GM18511 (cell line): ENCODE measurements around the gene VPS39.

ENCODE experiments used
- ATAC-seq: cut with Tn5 transposase; IDR thresholded peaks from one replicate; pipeline ENCODE4 v1.9.1; 2021; ENCODE audit warnings: mild to moderate bottlenecking, moderate library complexity; ENCODE audit not compliant: unreplicated experiment

The VPS39 gene

DNA sequence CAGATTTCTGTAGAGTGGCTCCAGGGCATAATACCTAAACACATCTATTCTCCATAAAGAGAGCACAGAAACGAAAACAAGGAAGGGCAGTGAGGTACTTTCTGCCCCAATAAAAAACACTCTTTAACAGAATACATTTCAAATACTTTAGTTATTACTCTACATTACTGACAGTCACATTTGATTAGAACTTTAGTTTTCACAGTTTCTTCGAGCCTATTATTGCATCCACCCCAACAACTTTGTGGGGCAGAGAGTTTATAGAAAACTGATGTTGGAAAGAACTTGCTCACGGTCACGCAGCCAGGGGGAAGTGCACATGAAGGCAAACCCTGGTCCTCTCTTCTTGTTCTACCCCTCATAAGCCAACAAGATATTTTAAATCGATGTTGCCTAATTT lies 9.0 kb downstream of the VPS39 start:
- ATAC-seq = no peak

DNA sequence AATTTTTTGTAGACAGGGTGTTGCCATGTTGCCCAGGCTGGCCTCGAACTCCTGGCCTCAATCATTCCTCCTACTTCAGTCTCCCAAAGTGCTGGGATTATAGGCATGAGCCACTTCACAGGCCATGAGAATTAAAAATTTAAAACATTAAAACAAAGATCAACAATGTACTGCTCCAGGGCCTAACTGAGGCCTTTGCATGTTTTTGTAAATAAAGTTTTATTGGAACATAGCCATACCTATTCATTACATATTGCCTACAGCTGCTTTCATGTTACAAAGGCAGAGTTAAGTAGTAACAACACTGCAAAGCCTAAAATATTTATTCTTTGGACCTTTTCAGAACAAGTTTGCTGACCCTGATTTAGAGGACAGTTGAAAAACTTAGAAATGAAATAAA lies 9.6 kb downstream of the VPS39 start:
- ATAC-seq = no peak

GRCh38 chr15:42194513-42194912 lies 13.6 kb downstream of the VPS39 start:
- no peak for ATAC-seq

DNA sequence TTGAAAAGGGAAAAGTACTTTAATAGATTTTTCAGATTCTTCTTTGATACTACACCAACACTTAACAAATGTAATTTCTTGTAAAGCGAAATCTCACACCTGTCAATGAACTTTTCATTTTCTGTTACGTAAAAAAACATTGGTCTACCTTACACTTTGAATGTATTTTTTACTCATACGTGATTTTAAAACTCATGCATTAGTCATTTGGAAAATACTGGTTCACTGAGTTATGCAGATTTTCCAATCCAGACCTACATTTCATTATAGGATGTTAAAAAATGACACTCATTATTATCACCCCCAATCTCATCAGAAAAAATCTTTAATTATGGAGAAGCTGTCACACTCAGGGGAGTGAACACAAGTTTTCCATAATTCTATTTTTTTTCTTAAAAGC lies 14.7 kb downstream of the VPS39 start:
- ATAC-seq = no peak

DNA sequence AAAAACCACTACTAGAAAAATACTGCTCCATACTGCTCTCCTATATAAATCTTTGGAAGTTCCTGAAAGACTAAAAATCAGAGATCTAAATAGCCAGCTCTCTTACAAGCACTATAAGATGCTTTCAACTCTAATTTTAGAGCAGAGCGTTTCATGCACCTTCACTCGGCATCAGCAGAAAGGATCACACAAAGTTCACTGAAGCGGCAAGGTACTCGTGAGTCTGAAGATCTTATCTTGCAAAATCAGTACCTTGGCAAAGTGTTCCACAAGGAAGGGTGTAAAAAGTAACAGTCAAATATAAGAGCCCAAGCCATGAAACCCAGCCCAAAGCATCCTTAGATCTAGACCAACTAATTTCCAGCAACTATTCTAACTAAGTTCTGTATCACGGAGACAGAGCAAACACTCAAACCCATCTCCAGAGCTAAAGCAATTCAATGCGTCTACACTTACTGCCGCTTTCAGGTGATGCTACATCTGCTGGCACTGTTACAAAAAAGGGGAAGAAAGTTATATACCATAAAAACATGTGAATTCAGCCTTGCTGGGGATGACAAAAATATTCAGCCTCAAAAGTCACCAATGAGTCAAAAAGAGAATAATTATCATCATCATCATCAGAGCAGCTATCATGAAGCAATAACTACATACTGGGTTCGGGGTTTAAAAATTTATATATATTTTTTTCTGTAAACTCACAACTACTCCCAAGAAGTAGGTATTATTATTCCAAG lies 16.3 kb downstream of the VPS39 start:
- no peak for ATAC-seq

- no peak for ATAC-seq
Measured at GRCh38 chr15:42190370-42190769, 17.7 kb downstream of the VPS39 start.

- no peak for ATAC-seq
Measured at GRCh38 chr15:42185801-42186200, 22.3 kb downstream of the VPS39 start.

- no peak for ATAC-seq
Measured at GRCh38 chr15:42184736-42185135, 23.4 kb downstream of the VPS39 start.

DNA sequence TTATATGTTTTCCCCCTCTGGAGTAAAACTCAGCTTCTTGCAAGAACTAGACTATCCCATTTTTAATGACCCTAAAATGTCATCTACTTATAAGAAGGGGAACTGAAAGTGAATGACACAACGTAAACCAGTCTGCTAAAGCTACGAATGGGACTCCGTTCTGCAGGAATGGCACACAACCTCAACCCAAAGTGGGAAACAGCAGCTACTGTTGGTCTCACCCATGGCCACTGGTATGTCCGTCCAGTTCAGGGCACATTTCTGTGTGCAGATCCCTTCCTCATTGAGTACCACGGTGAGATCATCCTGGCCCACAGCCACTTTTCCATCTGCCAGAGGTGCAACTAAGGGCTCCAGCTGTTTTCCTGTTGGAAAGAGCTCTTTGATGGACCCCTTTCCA lies 23.8 kb downstream of the VPS39 start:
- ATAC-seq = no peak

GRCh38 chr15:42182961-42183360 lies 25.1 kb downstream of the VPS39 start:
- no peak for ATAC-seq

- no peak for ATAC-seq
Measured at GRCh38 chr15:42182328-42182886, 25.7 kb downstream of the VPS39 start.

DNA sequence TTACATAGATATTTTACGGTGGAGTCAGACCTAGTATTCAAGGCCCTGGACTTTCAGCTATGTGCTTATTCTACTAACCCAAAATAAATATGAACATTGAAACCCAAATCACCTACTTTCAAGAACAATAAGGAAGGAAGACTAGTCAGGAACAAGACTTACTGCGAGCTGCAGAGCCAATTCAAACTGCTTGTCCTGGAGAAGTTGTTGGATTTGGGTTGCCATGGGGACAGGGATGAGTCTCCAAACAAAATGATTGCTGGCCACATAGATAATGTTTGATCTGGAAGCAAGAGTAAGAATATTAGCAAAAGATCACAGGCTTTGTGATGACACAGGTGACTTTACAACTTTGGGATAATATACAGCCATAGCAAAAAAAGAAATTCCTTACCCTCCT lies 30.0 kb downstream of the VPS39 start:
- no peak for ATAC-seq

DNA sequence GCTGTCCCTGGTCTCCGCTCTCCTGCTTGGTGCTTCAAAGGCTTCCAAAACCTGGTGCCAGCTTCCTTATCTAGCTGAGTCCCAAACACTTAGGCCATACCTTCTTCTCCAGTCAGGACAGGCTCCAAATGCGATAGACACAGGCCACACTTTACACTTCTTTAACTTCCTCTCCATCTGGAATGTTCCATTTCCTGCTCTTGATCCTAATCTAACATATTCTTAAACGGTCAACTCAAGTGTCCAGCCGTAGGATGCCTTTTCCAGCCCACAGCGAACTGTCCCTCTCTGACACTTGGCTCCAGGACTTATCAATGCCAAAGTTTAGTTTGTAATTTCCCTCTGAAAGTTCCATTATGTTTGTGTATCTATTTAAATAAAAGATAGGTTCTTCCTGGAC lies 32.4 kb downstream of the VPS39 start:
- no peak for ATAC-seq

- ATAC-seq = no peak
Measured at GRCh38 chr15:42172475-42172874, 35.6 kb downstream of the VPS39 start.

GRCh38 chr15:42171795-42172194 lies 36.3 kb downstream of the VPS39 start:
- no peak for ATAC-seq

- ATAC-seq = no peak
Measured at GRCh38 chr15:42171122-42171521, 37.0 kb downstream of the VPS39 start.

DNA sequence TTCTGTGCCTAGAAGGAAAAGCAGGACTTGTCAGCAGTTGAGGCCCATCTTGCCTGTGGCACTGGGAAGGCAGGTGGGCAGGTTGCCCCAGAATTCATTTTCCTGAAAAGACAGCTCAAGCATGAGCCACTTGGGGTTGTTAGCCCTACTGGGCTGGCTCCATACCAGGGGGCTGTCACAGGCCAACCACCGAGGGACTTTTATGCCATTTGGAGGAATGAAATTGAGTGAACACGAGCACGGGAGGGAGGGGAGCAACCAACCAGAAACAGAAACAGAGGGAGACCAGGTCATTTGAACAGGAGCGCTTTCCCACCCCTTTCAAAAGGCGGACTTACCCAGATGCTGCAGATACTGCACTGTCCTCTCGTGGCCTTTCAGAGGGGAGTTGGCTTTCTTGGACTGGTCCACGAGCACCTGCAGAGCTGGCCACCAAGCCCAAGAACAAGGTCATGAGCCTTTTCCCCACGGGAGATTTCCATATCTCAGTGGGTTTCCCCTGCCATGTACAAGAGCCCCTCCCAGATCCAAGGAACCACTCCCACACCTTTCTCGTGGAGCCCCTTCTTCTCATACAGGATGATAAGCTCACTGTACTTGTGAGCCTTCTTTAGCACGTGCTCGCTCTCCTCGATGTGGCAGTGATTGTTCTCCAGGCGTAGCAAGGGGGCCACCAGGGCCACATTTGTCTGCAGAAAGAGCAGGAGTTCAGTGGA lies 41.7 kb downstream of the VPS39 start:
- ATAC-seq = no peak

- ATAC-seq = no peak
Measured at GRCh38 chr15:42165106-42165505, 43.0 kb downstream of the VPS39 start.

DNA sequence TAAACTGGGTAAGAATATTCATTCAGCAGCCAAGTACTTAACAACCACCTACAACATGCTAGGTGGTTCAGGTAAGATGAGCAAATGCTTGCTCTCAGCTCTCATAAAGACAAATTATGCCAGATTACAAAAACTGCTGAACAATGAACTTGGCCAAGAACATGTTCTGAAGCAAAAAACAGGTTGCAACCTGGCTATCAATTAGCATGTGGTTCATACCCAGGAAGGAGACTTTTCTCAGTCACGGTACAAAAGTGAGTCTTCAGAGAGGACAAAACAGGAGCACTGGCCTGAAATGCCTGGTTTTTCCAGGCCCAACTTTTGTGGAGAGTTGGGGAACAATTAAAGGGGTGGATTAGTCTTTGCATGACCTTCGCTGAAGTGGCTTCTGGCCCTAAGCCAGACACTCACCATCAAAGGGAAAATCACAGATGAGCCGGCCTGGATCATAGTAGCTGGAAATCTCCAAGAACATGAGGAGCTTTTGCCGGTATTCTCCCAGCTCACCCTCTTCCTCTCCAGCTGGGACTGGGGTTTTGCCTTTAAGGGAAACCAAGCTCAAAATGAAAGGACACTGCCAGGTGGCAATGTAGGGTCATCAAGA lies 44.1 kb downstream of the VPS39 start:
- ATAC-seq = no peak

GRCh38 chr15:42163291-42163690 lies 44.8 kb downstream of the VPS39 start:
- no peak for ATAC-seq

DNA sequence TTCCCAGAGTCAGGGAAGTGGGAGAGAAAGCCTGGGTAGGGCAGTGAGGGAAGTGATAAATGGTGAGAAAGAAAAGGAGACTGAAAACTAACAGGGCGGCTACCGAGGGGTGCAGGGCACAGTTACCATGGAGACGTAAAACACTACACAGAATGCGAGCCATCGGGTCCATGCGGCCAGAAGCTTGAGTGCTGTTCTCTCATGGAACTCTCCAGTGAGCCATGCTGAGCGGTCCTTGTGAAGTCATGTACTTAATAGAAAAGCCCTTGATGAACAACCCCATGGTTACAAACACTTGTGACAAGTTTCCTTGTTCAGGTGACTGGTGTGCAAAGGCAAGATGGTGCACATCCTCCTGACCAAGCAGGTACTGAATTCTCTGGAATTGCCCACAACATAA lies 48.0 kb downstream of the VPS39 start:
- no peak for ATAC-seq
